ENCODE measurements around the gene BLTP2. TPM values are rescaled to one million over a fixed set of nuclear protein-coding genes. Genes with fewer than 3 reads are reported as not detected.
A peak's percentile ranks its signal among the peaks of the same experiment; 100 is the strongest.

Gene BLTP2
- total RNA-seq, 4 donors from 2014 or later = 35.0 to 126 (median 68.5) TPM

- intact Hi-C loops (cut with DNase I; ENCODE audit: low total_unique reads) = no loop called here
- Histone ChIP-seq H3K4me3 (no peak overlapping the region), H3K27me3 (no peaks in the 10 kb centered on the region), H3K27ac (no peak overlapping the region), H3K36me3 (no peaks in the 10 kb centered on the region), H3K4me1 (no peaks in the 10 kb centered on the region), H3K9me3 (no peaks in the 10 kb centered on the region)
- no peak for DNase-seq
- TF ChIP-seq CTCF (IDR thresholded peaks at IDR 0.05) (no peak), POLR2A (IDR thresholded peaks at IDR 0.05) (no peak)
Measured at GRCh38 chr17:28685366-28685765, 40.4 kb upstream of the BLTP2 start.

GRCh38 chr17:28684963-28685362, 40.0 kb upstream of the BLTP2 start:
- Histone ChIP-seq H3K9me3 (no peaks in the 10 kb centered on the region), H3K27me3 (no peaks in the 10 kb centered on the region), H3K4me3 (no peak overlapping the region), H3K27ac (no peak overlapping the region), H3K4me1 (no peaks in the 10 kb centered on the region), H3K36me3 (no peaks in the 10 kb centered on the region)
- TF ChIP-seq CTCF (IDR thresholded peaks at IDR 0.05) (no peak), POLR2A (IDR thresholded peaks at IDR 0.05) (no peak)
- peak in 1 of 2 donors; percentile 35 for DNase-seq
- intact Hi-C loops (cut with DNase I; ENCODE audit: low total_unique reads) = no loop called here

GRCh38 chr17:28682655-28683054, 37.7 kb upstream of the BLTP2 start:
- no peaks in the 10 kb centered on the region for H3K27me3 ChIP-seq
- TF ChIP-seq POLR2A (IDR thresholded peaks at IDR 0.05) (no peak), CTCF (IDR thresholded peaks at IDR 0.05) (no peak)
- H3K4me3 ChIP-seq = no peak overlapping the region
- H3K9me3 ChIP-seq = no peaks in the 10 kb centered on the region
- no peak for DNase-seq
- no peaks in the 10 kb centered on the region for H3K36me3 ChIP-seq
- no peak overlapping the region for H3K27ac ChIP-seq
- intact Hi-C loops (cut with DNase I; ENCODE audit: low total_unique reads) = no loop called here
- no peaks in the 10 kb centered on the region for H3K4me1 ChIP-seq

- Histone ChIP-seq H3K4me1 (no peaks in the 10 kb centered on the region), H3K27ac (no peak overlapping the region), H3K36me3 (no peaks in the 10 kb centered on the region), H3K4me3 (no peak overlapping the region), H3K9me3 (no peaks in the 10 kb centered on the region), H3K27me3 (no peaks in the 10 kb centered on the region)
- DNase-seq = no peak
- intact Hi-C loops (cut with DNase I; ENCODE audit: low total_unique reads) = no loop called here
- no peak for TF ChIP-seq POLR2A (IDR thresholded peaks at IDR 0.05)
- TF ChIP-seq CTCF (IDR thresholded peaks at IDR 0.05) = no peak
Measured at GRCh38 chr17:28675980-28676379, 31.0 kb upstream of the BLTP2 start.

- no peaks in the 10 kb centered on the region for H3K27me3 ChIP-seq
- no peak for DNase-seq
- H3K36me3 ChIP-seq = no peaks in the 10 kb centered on the region
- no peak overlapping the region for H3K27ac ChIP-seq
- no peaks in the 10 kb centered on the region for H3K4me1 ChIP-seq
- no peak overlapping the region for H3K4me3 ChIP-seq
- no peak for TF ChIP-seq CTCF (IDR thresholded peaks at IDR 0.05)
- TF ChIP-seq POLR2A (IDR thresholded peaks at IDR 0.05) = no peak
- intact Hi-C loops (cut with DNase I; ENCODE audit: low total_unique reads) = no loop called here
- no peaks in the 10 kb centered on the region for H3K9me3 ChIP-seq
Measured at GRCh38 chr17:28675490-28675889, 30.5 kb upstream of the BLTP2 start.

Data from uterus (tissue), 4 donors.